GM21367 (cell line): ENCODE measurements around the gene PLB1.

Source experiments
- ATAC-seq: cut with Tn5 transposase; IDR thresholded peaks from one replicate; pipeline ENCODE4 v1.9.1; 2021; ENCODE audit not compliant: unreplicated experiment

Gene PLB1

GRCh38 chr2:28607730-28608499 lies 112.1 kb downstream of the PLB1 start:
- ATAC-seq, result no peak

GRCh38 chr2:28608500-28609424 lies 112.9 kb downstream of the PLB1 start:
- ATAC-seq, result no peak

GRCh38 chr2:28610583-28611201 lies 114.8 kb downstream of the PLB1 start:
- ATAC-seq, result no peak

GRCh38 chr2:28612131-28612812 lies 116.4 kb downstream of the PLB1 start:
- ATAC-seq, result no peak

- no peak for ATAC-seq
Measured at GRCh38 chr2:28613186-28613585, 117.3 kb downstream of the PLB1 start.

GRCh38 chr2:28613633-28614501 lies 118.0 kb downstream of the PLB1 start:
- no peak for ATAC-seq

GRCh38 chr2:28615706-28616105 lies 119.8 kb downstream of the PLB1 start:
- ATAC-seq, result no peak

- ATAC-seq, result no peak
Measured at GRCh38 chr2:28616396-28616999, 120.6 kb downstream of the PLB1 start.

GRCh38 chr2:28617502-28618184 lies 121.8 kb downstream of the PLB1 start:
- no peak for ATAC-seq

- ATAC-seq, result no peak
Measured at GRCh38 chr2:28618221-28619141, 122.6 kb downstream of the PLB1 start.

GRCh38 chr2:28619213-28620196 lies 123.6 kb downstream of the PLB1 start:
- ATAC-seq, result no peak

GRCh38 chr2:28620291-28620793 lies 124.5 kb downstream of the PLB1 start:
- ATAC-seq, result no peak

- no peak for ATAC-seq
Measured at GRCh38 chr2:28620801-28621171, 124.9 kb downstream of the PLB1 start.

GRCh38 chr2:28621172-28622100 lies 125.6 kb downstream of the PLB1 start:
- ATAC-seq, result no peak

- no peak for ATAC-seq
Measured at GRCh38 chr2:28622101-28622499, 126.2 kb downstream of the PLB1 start.
